Effector memory CD8-positive, alpha-beta T cell (primary cell): ENCODE data around the gene SLC26A5.
A peak's percentile ranks its signal among the peaks of the same experiment; 100 is the strongest.

Source experiments
- ATAC-seq: fragments of 150-1000 bp; cut with Tn5 transposase; replicated peaks from 2 replicates; pipeline ENCODE4 v1.10.0; 2021; ENCODE audit warnings: mild to moderate bottlenecking, moderate library complexity
- DNase-seq, 3 experiments: peaks; one replicate each; pipeline ENCODE4 v3.0.0; 2021
- H3K27ac Mint-ChIP-seq, 2 donors: one replicate each; pipeline ENCODE4 v1.8.0; 2022; ENCODE audit warnings: mild to moderate bottlenecking in 2 of 2, mixed read lengths in 2 of 2, moderate library complexity in 2 of 2
- H3K27me3 Mint-ChIP-seq, 2 donors: one replicate each; pipeline ENCODE4 v1.8.0; 2022; ENCODE audit warnings: mixed read lengths in 2 of 2
- H3K36me3 Mint-ChIP-seq: one replicate; pipeline ENCODE4 v1.8.0; 2022; ENCODE audit warnings: mild to moderate bottlenecking, moderate library complexity, mixed read lengths; ENCODE audit not compliant: insufficient read depth
- H3K4me1 Mint-ChIP-seq, 2 donors: one replicate each; pipeline ENCODE4 v1.8.0; 2022; ENCODE audit warnings: low read depth in 2 of 2, mixed read lengths in 2 of 2
- H3K4me3 Mint-ChIP-seq, 2 donors: one replicate each; pipeline ENCODE4 v1.8.0; 2022; ENCODE audit warnings: mild to moderate bottlenecking in 2 of 2, mixed read lengths in 2 of 2, moderate library complexity in 2 of 2
- H3K9me3 Mint-ChIP-seq, 2 donors: one replicate each; pipeline ENCODE4 v1.8.0; 2022; ENCODE audit warnings: mixed read lengths in 2 of 2

SLC26A5 gene

DNA sequence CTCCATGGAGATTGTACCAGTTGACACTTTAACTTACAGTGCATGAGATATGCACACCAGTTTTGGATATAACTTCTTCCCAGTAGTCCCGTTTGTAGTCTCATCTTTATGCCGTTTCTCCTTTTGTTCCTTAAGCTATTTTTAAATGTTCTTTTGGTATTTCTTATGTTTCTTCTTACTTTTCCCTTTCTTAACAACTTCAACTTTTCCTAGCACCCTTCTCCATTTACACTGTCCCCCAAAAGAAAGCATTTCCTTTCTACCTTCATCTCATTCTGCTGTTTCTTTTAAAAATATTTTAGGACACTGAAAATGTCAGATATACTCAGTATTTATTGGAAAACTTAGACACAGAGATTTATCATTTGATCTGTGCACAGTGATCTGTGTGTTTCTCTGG, 97.0 kb downstream of the SLC26A5 start:
- ATAC-seq (no peak), DNase-seq (no peak)
- peaks cover 34% of the 10 kb centered on the region for H3K36me3 Mint-ChIP-seq
- peak overlapping the region; percentile 95 to 99 for H3K27ac Mint-ChIP-seq
- peaks cover 38 to 52% of the 10 kb centered on the region in 2 donors for H3K4me1 Mint-ChIP-seq
- H3K27me3 Mint-ChIP-seq = no peaks in the 10 kb centered on the region
- no peaks in the 10 kb centered on the region for H3K9me3 Mint-ChIP-seq
- peak overlapping the region; percentile 91 to 97 for H3K4me3 Mint-ChIP-seq

- Mint-ChIP-seq H3K27ac (peak overlapping the region; percentile 95 to 99), H3K4me1 (peaks cover 41 to 57% of the 10 kb centered on the region in 2 donors), H3K27me3 (no peaks in the 10 kb centered on the region), H3K9me3 (no peaks in the 10 kb centered on the region), H3K36me3 (peaks cover 32% of the 10 kb centered on the region), H3K4me3 (peak overlapping the region; percentile 91 to 97)
- peak in 1 of 3 experiments; percentile 9 for DNase-seq
- no peak for ATAC-seq
Observed at GRCh38 chr7:103348452-103348851, 97.6 kb downstream of the SLC26A5 start.

DNA sequence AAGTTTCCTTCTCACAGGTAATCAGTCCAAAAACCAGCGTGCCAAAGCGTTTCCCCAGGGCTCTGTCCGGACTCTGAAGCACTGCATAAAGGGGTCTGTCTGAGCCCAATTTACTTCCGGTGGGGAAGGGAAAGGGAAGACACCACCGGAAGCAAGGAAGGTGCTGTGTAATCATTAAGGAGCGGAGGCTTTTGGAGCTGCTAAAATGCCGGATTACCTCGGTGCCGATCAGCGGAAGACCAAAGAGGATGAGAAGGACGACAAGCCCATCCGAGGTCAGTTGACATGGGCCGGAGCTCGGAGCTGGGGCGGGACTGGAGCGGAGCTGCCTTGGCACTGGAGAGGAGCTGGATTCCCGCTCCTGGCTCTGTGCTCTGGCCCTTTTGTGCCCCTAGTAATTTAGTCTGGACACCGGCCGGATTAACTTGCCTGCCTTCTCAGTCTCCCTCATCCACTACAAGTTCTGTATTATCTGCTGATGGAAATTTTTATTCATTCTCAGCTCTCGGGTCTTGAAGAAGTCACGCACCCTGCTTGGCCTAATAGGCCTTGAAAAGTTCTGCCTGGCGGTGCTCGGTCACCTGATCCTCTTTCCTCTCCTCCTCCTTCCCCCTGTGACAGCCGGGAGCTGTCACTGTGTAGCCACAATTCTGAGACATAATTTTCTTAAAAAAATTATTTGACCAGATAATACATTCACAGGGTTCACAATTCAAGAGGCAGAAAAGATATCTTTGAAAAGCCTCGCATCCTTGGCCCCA, 98.3 kb downstream of the SLC26A5 start, which contains the start of gene PSMC2:
PSMC2 (plus strand) TSS at position 137 of the 761 bp plus-strand sequence; CDS start at position 206, 69 bp downstream.
- ATAC-seq (peak; percentile 68), DNase-seq (peak; percentile 81 to 86 (median 83))
- Mint-ChIP-seq H3K4me3 (peak within 1 kb of the TSS; percentile 91 to 97), H3K4me1 (peaks cover 38 to 57% of the 10 kb centered on the region in 2 donors), H3K36me3 (peaks cover 25% of the 10 kb centered on the region), H3K27ac (peak within 1 kb of the TSS; percentile 95 to 99), H3K9me3 (no peaks in the 10 kb centered on the region), H3K27me3 (no peaks in the 10 kb centered on the region)

GRCh38 chr7:103346396-103346795, 99.6 kb downstream of the SLC26A5 start:
- Mint-ChIP-seq H3K36me3 (peaks cover 21% of the 10 kb centered on the region), H3K9me3 (no peaks in the 10 kb centered on the region), H3K27me3 (no peaks in the 10 kb centered on the region), H3K27ac (peak overlapping the region in 1 of 2 donors; percentile 95), H3K4me3 (peak overlapping the region in 1 of 2 donors; percentile 42), H3K4me1 (peaks cover 33 to 54% of the 10 kb centered on the region in 2 donors)
- no peak for DNase-seq
- ATAC-seq = no peak

DNA sequence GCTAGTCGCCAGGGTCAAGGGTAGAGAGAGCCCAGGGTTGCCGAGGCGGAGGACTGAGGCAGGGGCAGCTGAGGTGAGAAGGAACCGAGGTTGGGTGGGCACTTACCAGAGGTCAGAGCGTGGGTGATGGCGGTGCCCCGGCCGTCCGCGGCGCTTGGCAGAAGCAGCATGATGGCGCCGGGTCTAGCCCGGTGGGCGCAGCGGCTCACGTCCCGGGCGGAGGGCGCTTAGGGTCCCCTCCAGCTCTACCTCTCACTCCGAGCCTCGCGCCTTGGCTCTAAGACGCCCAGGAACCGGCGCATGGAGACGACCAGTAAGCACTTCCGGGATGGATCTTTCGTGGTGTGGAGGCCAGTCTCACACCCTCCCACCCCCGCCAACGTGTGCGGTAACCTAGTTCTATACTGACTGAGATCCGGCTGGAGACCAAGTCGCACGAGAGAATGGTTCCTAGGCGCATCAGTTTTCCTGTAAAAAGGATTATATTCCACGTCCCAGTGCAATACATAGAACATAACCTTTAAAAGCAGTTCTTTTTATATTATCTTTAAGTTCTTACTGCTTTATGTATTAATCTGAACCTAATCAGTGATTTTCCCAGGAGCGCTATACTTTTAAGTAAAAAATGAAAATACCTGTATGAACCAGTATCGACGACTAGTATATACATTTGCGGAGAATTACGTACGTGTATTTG, 101.4 kb downstream of the SLC26A5 start, which contains the start of gene DNAJC2:
DNAJC2 (minus strand) TSS at position 315 of the 697 bp plus-strand sequence; CDS start at position 170, 145 bp downstream.
- ATAC-seq = peak; percentile 90
- DNase-seq = peak; percentile 79 to 81 (median 81)
- no peaks in the 10 kb centered on the region for H3K9me3 Mint-ChIP-seq
- H3K4me3 Mint-ChIP-seq = peak within 1 kb of the TSS; percentile 99
- H3K36me3 Mint-ChIP-seq = peaks cover 35% of the 10 kb centered on the region
- no peaks in the 10 kb centered on the region for H3K27me3 Mint-ChIP-seq
- H3K27ac Mint-ChIP-seq = peak within 1 kb of the TSS; percentile 98 to 99
- H3K4me1 Mint-ChIP-seq = peaks cover 31 to 55% of the 10 kb centered on the region in 2 donors

GRCh38 chr7:103343758-103344452, 102.1 kb downstream of the SLC26A5 start:
- Mint-ChIP-seq H3K4me3 (peak overlapping the region; percentile 99), H3K9me3 (no peaks in the 10 kb centered on the region), H3K4me1 (peaks cover 28 to 55% of the 10 kb centered on the region in 2 donors), H3K27me3 (no peaks in the 10 kb centered on the region), H3K27ac (peak overlapping the region; percentile 98 to 99), H3K36me3 (peaks cover 42% of the 10 kb centered on the region)
- peak in 1 of 3 experiments; percentile 8 for DNase-seq
- ATAC-seq = peak; percentile 21

- Mint-ChIP-seq H3K4me3 (peak overlapping the region; percentile 99), H3K9me3 (no peaks in the 10 kb centered on the region), H3K4me1 (peaks cover 25 to 53% of the 10 kb centered on the region in 2 donors), H3K27ac (peak overlapping the region in 1 of 2 donors; percentile 99), H3K27me3 (no peaks in the 10 kb centered on the region), H3K36me3 (peaks cover 38% of the 10 kb centered on the region)
- ATAC-seq = no peak
- DNase-seq = no peak
Observed at GRCh38 chr7:103343332-103343731, 102.7 kb downstream of the SLC26A5 start.

- no peak overlapping the region for H3K27ac Mint-ChIP-seq
- no peaks in the 10 kb centered on the region for H3K27me3 Mint-ChIP-seq
- no peak for DNase-seq
- no peaks in the 10 kb centered on the region for H3K9me3 Mint-ChIP-seq
- peaks cover 48% of the 10 kb centered on the region for H3K36me3 Mint-ChIP-seq
- peak overlapping the region in 1 of 2 donors; percentile 35 for H3K4me3 Mint-ChIP-seq
- ATAC-seq = no peak
- H3K4me1 Mint-ChIP-seq = peaks cover 19 to 41% of the 10 kb centered on the region in 2 donors
Observed at GRCh38 chr7:103341466-103341865, 104.5 kb downstream of the SLC26A5 start.

DNA sequence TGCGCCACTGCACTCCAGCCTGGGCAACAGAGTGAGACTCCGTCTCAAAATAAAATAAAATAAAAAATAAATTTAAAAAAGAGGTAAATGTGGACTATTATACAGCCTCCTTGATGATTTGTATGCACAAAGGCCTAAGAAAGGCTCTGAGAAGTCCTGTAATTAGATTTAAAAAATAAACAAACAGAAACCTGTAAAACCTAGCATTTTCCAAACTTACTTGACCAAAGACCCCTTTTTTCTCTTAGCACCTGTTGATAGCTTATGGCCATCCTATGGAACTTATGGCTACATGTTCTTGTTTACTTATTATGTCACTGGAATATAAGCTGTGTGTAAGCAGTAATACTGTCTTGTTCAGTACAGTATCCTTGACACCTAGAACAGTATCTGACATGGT, 107.1 kb downstream of the SLC26A5 start:
- DNase-seq (no peak), ATAC-seq (no peak)
- Mint-ChIP-seq H3K27ac (no peak overlapping the region), H3K27me3 (no peaks in the 10 kb centered on the region), H3K9me3 (no peaks in the 10 kb centered on the region), H3K36me3 (peaks cover 56% of the 10 kb centered on the region), H3K4me3 (no peak overlapping the region), H3K4me1 (peaks cover 10 to 35% of the 10 kb centered on the region in 2 donors)

GRCh38 chr7:103336761-103337160, 109.2 kb downstream of the SLC26A5 start:
- Mint-ChIP-seq H3K4me3 (no peak overlapping the region), H3K27me3 (no peaks in the 10 kb centered on the region), H3K9me3 (no peaks in the 10 kb centered on the region), H3K4me1 (peaks cover 8 to 23% of the 10 kb centered on the region in 2 donors), H3K36me3 (peaks cover 69% of the 10 kb centered on the region), H3K27ac (no peak overlapping the region)
- DNase-seq (no peak), ATAC-seq (no peak)

GRCh38 chr7:103325744-103326143, 120.3 kb downstream of the SLC26A5 start:
- no peak for DNase-seq

More at GRCh38 chr7:103325744-103326143, 120.3 kb downstream of the SLC26A5 start:
- Mint-ChIP-seq H3K9me3 (no peaks in the 10 kb centered on the region), H3K27ac (peak overlapping the region in 1 of 2 donors; percentile 68), H3K27me3 (no peaks in the 10 kb centered on the region), H3K4me3 (no peak overlapping the region), H3K36me3 (peaks cover 77% of the 10 kb centered on the region), H3K4me1 (peaks cover 0 to 6% of the 10 kb centered on the region in 2 donors)
- no peak for ATAC-seq
